Mucosa of descending colon (tissue), 3 donors: ENCODE measurements around the gene ECM1. TPM values are rescaled to one million over a fixed set of nuclear protein-coding genes. Genes with fewer than 3 reads are reported as not detected.
A peak's percentile ranks its signal among the peaks of the same experiment; 100 is the strongest.

ENCODE experiments used
- ATAC-seq: fragments of 200-7000 bp; cut with Tn5 transposase; one replicate; pipeline ENCODE4 v1.9.1; 2020; ENCODE audit warnings: mild to moderate bottlenecking, moderate library complexity
- DNase-seq, 3 donors: peaks; one replicate each; pipeline ENCODE4 v3.0.0-alpha.2; 2020
- H3K36me3 ChIP-seq: fragments of 200-600 bp; one replicate; pipeline ENCODE4 v1.8.0; 2021; ENCODE audit warnings: low read depth, mild to moderate bottlenecking
- H3K4me1 ChIP-seq: fragments of 200-600 bp; one replicate; pipeline ENCODE4 v1.8.0; 2021; ENCODE audit warnings: low read depth, mild to moderate bottlenecking
- H3K4me3 ChIP-seq: fragments of 200-600 bp; one replicate; pipeline ENCODE4 v1.8.0; 2021; ENCODE audit warnings: mild to moderate bottlenecking
- H3K9me3 ChIP-seq: fragments of 200-600 bp; one replicate; pipeline ENCODE4 v1.8.0; 2021; ENCODE audit warnings: mild to moderate bottlenecking
- CTCF ChIP-seq: fragments of 200-600 bp; IDR thresholded peaks from one replicate; pipeline ENCODE4 v1.8.0; 2022; ENCODE audit warnings: antibody characterized with exemption, mild to moderate bottlenecking
- intact Hi-C, 2 donors: fragments of 100-400 bp; cut with DNase I in 1 of 2; cut with micrococcal nuclease in 1 of 2; formaldehyde crosslinking; loops; one replicate each; pipeline versions ENCODE4 v1.11.0 to v1.11.1; 2022; cut with DNase I, micrococcal nuclease
- total RNA-seq, 3 donors: library from RNA; stranded (reverse); fragmentation: NEBNext Ultra II Directional in 2 of 3; extraction: Animal tissue kit (Norgen Biotek cat#: 25700) in 2 of 3; gene quantifications; one replicate each; pipeline versions ENCODE4 v1.2.1 to v1.2.4, GENCODE V29; 2021 to 2023
- donor health status: DM: no; HTN: no; CAD: no; lungs with moderate emphysema.
- donor health status: DM: no; HTN: no; CAD: no.
- donor health status: DM: no; HTN: yes; CAD: no.

Gene ECM1
- total RNA-seq, 3 donors from 2014 or later: 3.4 to 11.0 (median 8.8) TPM

GRCh38 chr1:150479927-150480352, 28.0 kb upstream of the ECM1 start:
- Histone ChIP-seq H3K9me3 (no peaks in the 10 kb centered on the region), H3K4me3 (no peak overlapping the region), H3K4me1 (peaks cover 7% of the 10 kb centered on the region), H3K36me3 (no peaks in the 10 kb centered on the region)
- no peak for TF ChIP-seq CTCF
- no peak for DNase-seq
- no peak for ATAC-seq
- intact Hi-C loops: no loop called here

- ATAC-seq (no peak), DNase-seq (no peak)
- no peaks in the 10 kb centered on the region for H3K9me3 ChIP-seq
- intact Hi-C loops: no loop called here
- no peak for TF ChIP-seq CTCF
- no peaks in the 10 kb centered on the region for H3K36me3 ChIP-seq
- peaks cover 7% of the 10 kb centered on the region for H3K4me1 ChIP-seq
- no peak overlapping the region for H3K4me3 ChIP-seq
Measured at GRCh38 chr1:150484431-150484830, 23.5 kb upstream of the ECM1 start.

GRCh38 chr1:150484861-150485260, 23.0 kb upstream of the ECM1 start:
- Histone ChIP-seq H3K4me3 (no peak overlapping the region), H3K4me1 (peaks cover 7% of the 10 kb centered on the region), H3K9me3 (no peaks in the 10 kb centered on the region), H3K36me3 (no peaks in the 10 kb centered on the region)
- ATAC-seq (peak; percentile 28), DNase-seq (peak in 1 of 3 donors; percentile 16)
- TF ChIP-seq CTCF: no peak
- intact Hi-C loops: no loop called here

- peak; percentile 100 for ATAC-seq
- H3K4me3 ChIP-seq: peak within 1 kb of the TSS; percentile 47
- H3K4me1 ChIP-seq: peaks cover 7% of the 10 kb centered on the region
- H3K36me3 ChIP-seq: no peaks in the 10 kb centered on the region
- peak; percentile 50 for TF ChIP-seq CTCF
- H3K9me3 ChIP-seq: no peaks in the 10 kb centered on the region
- DNase-seq: peak; percentile 90 to 98 (median 90)
- intact Hi-C loops: no loop called here
Measured at GRCh38 chr1:150486966-150487762, 20.7 kb upstream of the ECM1 start, which contains the start of gene TARS2. TARS2 (plus strand) TSS chr1:150487419; CDS start chr1:150487451, 32 bp downstream.

- H3K4me1 ChIP-seq: peaks cover 7% of the 10 kb centered on the region
- intact Hi-C loops: no loop called here
- no peaks in the 10 kb centered on the region for H3K36me3 ChIP-seq
- peak overlapping the region; percentile 47 for H3K4me3 ChIP-seq
- no peaks in the 10 kb centered on the region for H3K9me3 ChIP-seq
- ATAC-seq (peak; percentile 10), DNase-seq (no peak)
- TF ChIP-seq CTCF: no peak
Measured at GRCh38 chr1:150487763-150488115, 20.2 kb upstream of the ECM1 start.
